Measurements from ENCODE around the gene LCLAT1.

DNA sequence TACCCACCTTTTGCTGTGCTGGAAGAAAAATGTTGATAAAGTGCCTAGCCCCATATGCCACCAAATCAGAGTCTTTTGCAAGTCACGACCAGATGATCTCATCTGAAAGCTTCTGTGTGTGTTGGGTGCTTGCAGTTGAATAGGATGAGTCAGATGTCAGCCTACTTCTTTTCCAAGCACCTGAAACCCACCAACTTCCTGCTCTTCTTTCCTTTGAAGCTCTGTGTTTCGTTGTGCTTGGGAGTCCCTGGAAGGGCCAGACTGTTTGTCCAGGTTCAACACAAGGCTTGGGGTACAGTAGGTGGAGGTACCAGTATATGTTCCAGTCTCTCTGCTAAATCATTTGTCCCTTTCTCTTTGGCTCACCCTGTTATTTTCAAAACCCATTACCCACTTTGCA lies 36.8 kb upstream of the LCLAT1 start:
- TF ChIP-seq, protein P1, sequence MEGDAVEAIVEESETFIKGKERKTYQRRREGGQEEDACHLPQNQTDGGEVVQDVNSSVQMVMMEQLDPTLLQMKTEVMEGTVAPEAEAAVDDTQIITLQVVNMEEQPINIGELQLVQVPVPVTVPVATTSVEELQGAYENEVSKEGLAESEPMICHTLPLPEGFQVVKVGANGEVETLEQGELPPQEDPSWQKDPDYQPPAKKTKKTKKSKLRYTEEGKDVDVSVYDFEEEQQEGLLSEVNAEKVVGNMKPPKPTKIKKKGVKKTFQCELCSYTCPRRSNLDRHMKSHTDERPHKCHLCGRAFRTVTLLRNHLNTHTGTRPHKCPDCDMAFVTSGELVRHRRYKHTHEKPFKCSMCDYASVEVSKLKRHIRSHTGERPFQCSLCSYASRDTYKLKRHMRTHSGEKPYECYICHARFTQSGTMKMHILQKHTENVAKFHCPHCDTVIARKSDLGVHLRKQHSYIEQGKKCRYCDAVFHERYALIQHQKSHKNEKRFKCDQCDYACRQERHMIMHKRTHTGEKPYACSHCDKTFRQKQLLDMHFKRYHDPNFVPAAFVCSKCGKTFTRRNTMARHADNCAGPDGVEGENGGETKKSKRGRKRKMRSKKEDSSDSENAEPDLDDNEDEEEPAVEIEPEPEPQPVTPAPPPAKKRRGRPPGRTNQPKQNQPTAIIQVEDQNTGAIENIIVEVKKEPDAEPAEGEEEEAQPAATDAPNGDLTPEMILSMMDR (IDR thresholded peaks at IDR 0.05) = no peak
- TF ChIP-seq EZH2 (IDR thresholded peaks at IDR 0.05) = no peak
